GM10248 (cell line): ENCODE measurements around the gene TRIM59.

ENCODE experiments used
- CTCF ChIA-PET: fragments of 300-600 bp; sonication (Branson Sonifier 250); formaldehyde crosslinking; extraction: SDS; loops from one replicate; lab custom pipeline; 2021; ENCODE audit warnings: antibody characterized with exemption; lab: Yijun Ruan, JAX
- POLR2A ChIA-PET: fragments of 350-650 bp; sonication (Branson Sonifier 250); formaldehyde crosslinking; extraction: SDS; loops from one replicate; lab custom pipeline; 2020; ENCODE audit warnings: antibody characterized with exemption; lab: Yijun Ruan, JAX
- DNase-seq: peaks from one replicate; pipeline ENCODE4 v3.0.0; 2012; ENCODE audit errors: extremely low spot score
- CTCF ChIP-seq: IDR thresholded peaks from 2 replicates; pipeline ENCODE4 v1.5.1; 2012; ENCODE audit warnings: mild to moderate bottlenecking, low read depth; ENCODE audit errors: extremely low read depth, missing control alignments, control extremely low read depth

TRIM59 gene

DNA sequence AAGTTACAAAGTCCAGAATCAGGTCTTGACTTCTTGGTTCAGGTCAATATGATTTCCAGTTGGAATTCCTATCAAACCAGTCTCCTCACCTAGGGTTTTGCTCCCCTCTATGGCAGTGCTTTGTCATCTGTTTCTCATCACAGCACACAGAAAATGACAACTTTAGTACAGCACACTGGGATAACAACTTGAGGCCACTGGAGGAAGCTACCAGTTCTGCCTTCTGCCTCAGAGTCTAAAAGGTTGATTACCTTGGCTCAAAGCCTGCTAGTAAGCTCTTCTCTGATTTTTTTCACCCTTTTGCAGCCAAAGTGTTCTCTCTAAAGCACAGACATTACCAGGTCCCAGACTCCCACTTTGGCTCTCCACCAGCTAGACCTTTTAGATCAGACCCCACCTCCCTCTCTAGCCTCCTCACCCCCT, 24.8 kb upstream of the TRIM59 start:
- CTCF ChIA-PET = no interaction called here

GRCh38 chr3:160473978-160474377, 24.4 kb upstream of the TRIM59 start:
- TF ChIP-seq CTCF = no peak
- no peak for DNase-seq
- POLR2A ChIA-PET = no interaction called here
- CTCF ChIA-PET = interaction anchor here (2.5 kb wide), 1 partner anchor 8 kb away, joined by 9 read pairs; no protein-coding TSS in a partner anchor

More for the DNA sequence above, 24.8 kb upstream of the TRIM59 start:
- POLR2A ChIA-PET = no interaction called here
- DNase-seq = no peak
- no peak for TF ChIP-seq CTCF

GRCh38 chr3:160473221-160473620, 23.6 kb upstream of the TRIM59 start:
- DNase-seq = no peak
- peak; percentile 1 for TF ChIP-seq CTCF
- POLR2A ChIA-PET = no interaction called here
- CTCF ChIA-PET = interaction anchor here (2.5 kb wide), 1 partner anchor 9 kb away, joined by 9 read pairs; no protein-coding TSS in a partner anchor

DNA sequence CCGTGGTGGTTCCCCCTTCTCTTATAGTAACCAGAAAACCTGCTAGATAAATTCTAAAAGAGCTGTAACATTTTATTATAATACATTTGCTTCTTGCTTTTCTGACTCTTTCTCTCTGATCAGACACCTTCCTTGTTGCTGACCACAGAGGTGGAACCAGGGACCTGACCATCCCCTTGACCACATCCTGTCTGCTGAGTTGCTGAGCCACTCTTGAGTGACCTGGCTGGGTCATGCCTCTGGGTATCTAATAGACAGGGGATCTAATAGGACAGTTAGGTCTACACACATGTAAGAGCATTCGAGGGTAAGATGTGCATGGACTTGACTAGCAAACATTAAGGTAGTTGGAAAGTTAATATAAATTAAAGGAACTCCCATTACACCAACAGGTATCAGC, 22.8 kb upstream of the TRIM59 start:
- TF ChIP-seq CTCF = no peak
- CTCF ChIA-PET = interaction anchor here (0.8 to 2.5 kb wide), 3 partner anchors 10 to 14 kb away, joined by 3 to 9 read pairs (median 3); no protein-coding TSS in a partner anchor
- no peak for DNase-seq
- POLR2A ChIA-PET = no interaction called here

GRCh38 chr3:160471892-160472291, 22.3 kb upstream of the TRIM59 start:
- POLR2A ChIA-PET = no interaction called here
- no peak for TF ChIP-seq CTCF
- DNase-seq = no peak
- CTCF ChIA-PET = interaction anchor here (0.8 to 2.5 kb wide), 3 partner anchors 10 to 15 kb away, joined by 3 to 9 read pairs (median 3); no protein-coding TSS in a partner anchor

DNA sequence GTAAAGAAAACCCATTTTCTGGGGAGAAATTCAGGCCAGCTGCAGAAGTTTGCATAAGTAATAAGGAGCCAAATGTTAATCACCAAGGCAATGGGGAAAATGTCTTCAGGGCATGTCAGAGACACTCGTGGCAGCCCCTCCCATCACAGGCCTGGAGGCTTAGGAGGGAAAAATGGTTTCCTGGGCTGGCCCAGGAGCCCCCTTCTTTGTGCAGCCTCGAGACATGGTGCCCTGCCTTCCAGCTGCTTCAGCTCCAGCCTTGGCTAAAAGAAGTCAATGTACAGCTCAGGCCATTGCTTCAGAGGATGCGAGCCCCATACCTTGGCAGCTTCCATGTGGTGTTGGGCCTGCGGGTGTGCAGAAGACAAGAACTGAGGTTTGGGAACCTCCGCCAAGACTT, 20.6 kb upstream of the TRIM59 start:
- no peak for TF ChIP-seq CTCF
- ChIA-PET POLR2A (no interaction called here), CTCF (no interaction called here)
- no peak for DNase-seq
